SK-N-DZ (cell line): Measurements from ENCODE around the gene CAPZB.

ENCODE experiments used
- DNase-seq: peaks from one replicate; pipeline ENCODE4 v3.0.0-alpha.2; 2015; ENCODE audit warnings: low spot score

CAPZB gene

DNA sequence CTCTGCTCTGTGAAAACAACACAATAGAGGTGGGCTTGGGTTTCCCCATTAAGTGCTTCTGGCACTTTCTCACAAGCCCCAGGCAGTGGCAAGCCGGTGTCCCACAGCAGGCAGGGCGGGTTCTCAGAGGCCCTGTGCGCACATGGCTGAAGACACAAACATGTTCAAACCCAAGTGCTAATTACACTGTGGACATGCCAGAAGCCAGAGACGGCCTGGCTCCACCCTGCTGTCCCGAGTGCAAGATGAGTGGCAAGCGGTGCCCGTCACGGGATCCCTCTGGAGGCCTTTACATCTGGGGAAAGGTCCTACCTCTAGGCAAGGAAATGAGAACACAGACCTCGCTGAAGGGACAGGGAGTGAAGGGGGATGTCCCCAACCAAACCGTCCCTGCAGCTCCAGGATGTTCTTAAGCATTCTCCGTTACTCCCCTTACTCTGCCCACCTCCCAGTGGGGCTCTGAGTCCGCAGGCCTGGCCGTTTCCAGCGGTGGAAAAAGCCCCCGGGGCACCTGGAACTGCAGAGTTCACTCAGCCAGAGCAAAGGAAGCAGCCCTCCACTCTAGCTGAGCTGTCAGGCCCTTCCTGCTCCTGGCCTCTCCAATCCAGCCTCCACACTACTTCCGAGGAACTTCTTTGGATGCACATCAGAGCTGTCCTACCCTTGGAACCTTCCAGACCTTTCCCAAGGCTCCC, 115.8 kb downstream of the CAPZB start:
- no peak for DNase-seq

DNA sequence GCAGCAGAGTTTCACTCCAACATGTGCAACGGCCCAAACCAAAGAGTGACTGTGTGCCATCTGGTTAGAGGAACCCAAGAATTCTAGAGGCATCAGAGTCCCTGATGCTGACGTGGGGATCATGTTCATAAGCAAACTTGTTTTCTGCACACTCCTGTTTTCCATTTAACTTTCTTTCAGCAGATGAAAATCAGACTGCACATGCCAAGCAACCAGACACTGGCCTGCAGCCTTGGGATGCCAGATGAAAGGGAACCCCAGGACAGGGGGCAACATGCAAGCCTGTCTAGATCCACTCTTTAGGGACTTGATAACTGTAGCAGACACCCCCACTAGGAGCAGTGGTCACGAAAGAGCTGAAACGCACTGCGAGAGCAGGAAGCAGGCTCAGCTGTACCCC, 116.4 kb downstream of the CAPZB start:
- no peak for DNase-seq

DNA sequence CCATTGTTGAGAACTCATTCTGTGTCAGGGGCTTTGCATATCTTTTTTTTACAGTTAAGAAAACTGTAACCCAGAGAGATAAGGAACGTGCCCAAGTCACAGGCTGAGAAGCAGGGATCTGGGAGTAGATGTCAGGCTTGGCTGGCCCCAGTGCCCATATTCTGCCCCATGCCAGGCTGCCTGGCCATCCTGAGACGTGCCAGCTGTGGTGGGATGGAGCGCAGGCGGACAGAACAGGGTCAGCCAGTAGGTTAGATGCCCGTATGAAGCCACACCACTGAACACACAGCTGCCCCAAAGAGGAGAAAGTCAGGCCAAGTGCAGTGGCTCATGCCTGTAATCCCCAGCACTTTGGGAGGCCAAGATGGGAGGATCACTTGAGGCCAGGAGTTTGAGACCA, 117.3 kb downstream of the CAPZB start:
- DNase-seq: no peak

DNA sequence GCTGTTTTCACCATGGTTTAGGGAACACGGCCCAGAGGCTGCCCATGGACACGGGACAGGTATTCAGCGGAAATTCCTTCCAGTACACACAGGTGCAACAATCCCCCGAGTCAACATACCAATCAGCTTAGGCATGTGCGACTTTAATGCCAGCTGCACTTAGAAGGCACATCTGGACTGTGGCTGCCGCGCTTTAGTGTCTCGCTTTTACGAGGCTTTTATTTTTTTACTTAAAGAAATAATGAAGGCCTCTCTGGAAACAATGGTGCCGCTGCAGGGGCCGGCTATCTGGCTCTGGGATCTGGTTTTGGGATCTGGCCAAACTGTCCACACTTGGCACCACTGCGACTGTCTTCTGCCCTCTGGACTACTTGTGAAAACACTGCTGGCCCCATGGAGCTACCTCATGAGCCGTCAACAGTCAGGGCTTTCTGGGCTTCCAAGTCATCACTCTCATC, 117.7 kb downstream of the CAPZB start:
- no peak for DNase-seq

DNA sequence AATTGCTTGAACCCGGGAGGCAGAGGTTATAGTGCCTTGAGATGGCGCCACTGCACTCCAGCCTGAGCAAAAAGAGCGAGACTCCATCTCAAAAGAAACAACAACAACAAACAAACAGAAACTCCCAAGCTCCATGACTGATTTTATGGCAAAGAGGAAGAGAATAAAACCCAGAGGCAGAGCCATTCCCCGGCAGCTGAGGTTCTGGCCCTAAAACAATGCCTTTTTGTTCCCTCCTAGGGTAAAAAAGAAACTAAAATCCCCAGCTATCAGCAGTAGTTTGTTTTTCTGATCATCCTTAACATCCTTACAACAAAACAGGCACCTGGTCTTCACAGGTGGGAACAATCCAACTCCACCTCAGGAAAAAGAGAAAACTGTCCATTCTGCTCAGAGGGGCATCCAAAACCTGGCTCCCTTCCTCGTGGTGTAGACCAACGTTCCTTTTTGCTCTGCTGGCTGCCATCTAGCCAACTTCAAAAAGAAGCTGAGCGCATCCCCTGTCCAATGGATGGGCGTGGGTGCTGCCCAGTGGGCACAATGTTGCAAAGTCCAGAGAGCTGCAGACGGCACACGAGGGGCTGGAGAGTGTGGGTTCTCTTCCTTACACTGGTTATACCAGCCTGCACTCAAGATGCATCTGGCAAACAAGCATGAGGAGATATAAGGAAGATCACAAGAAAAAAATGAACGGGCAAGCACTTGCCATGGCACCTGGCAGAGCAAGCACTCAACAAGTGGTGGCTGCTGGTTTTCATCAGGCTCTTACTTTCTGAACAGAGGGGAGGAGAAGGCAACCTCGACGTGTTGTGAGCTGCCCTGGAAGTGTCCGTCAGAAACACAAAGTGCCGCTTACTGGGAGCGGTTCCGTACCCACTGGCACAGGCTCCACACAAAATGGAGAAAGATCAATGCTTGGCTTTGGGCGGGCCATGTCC, 118.5 kb downstream of the CAPZB start:
- no peak for DNase-seq

DNA sequence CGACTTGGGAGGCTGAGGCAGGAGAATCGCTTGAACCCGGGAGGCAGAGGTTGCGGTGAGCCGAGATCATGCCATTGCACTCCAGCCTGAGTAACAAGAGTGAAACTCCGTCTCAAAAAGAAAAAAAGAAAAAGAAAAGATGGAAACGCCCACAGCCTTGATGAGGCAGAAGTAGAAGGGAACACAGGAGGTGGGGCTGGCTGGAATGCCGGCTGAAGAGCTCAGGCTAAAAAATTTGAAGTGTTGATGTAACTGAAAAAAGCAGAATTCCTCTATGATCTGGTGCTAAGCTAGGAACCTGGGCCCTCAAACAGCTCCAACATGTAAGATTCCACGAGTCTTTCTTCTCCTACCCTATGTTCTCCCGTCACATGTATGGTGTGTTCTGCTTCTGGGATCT, 119.6 kb downstream of the CAPZB start:
- no peak for DNase-seq

DNA sequence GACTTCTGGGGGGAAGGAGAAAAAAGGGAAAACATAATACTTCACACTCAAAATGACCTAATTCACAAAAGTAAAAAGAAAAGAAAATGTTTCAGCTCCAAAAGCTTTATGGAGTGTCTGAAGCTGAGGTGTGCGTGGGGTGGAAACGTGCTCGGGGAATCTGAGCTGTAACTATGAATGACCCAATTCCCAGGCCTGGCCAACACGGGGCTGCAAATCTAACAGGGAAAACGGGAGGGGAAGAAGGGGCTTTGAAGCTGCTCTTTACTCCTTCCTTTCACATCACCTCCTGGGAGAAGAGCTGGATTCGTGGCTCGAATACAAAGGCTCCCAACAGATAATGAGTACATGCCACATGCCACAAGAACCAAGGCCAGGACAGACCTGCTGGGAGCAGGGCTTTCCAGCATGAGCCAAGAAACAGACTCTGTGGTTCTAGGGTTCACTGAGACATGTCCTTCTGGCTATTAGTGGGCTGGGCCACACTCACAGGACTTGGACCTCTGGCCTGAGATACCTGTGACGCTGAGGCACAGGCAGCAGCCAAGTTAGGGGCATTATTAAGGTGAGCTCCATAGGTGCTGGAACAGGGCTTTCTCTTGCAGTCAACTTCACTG, 121.7 kb downstream of the CAPZB start:
- no peak for DNase-seq

DNA sequence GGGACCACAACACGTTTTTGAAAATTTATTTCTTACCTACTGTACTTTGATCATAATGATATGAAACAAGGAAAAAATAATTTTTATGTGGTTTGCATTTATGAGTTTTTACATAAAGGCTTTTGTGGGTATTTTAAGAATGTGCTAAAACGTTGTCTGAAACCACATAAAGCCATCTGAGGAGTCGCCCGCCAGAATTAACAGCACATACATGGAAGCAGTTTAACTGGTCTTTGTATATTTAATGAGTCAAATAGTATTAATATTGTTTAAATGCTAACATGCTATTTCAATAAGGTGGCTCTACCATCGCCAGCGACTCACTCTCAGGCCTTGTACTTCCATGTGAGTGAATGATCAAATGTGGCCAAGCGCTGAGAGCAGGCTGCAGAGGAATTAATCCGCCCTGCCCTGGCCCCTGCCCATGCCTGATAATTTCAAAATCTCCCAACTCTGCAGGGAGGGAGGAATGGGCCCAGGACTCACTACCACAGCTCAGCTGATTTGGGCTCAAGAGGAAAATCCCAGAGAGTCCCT, 123.7 kb downstream of the CAPZB start:
- no peak for DNase-seq

DNA sequence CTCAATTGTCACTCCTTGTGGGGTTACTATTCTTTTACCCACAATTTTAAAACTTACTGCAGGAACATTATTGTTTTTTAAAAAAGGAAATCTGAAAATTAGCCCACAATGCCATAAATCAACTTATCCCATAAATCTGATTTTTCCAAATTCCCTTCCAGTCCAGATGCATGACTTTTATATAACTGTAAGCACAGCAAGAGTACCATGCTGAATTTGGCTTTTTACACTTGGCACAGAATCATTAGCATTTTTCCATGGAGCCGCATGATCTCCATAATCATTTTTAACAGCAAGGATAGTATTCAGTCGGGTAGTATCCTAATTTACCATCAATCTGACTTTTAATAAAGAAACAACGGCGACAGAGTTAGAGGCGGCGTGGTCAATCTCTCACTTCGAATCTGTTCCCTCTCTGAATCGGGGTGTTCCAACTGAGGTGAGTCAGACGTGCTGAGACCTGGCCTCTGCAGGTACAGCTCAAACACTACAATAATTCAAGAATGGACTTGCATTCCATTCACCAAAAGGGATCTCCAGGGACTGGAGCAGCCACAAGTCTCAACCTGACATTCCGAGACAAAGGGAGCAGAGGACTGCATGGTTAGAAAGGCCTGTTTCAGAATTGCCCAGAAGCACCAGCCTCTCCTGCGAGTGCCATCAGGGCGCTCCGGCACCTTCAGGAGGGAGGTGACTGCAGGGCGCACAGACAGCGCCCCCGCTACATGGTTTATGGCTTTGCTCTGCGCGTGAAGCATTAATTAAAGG, 124.3 kb downstream of the CAPZB start:
- no peak for DNase-seq

DNA sequence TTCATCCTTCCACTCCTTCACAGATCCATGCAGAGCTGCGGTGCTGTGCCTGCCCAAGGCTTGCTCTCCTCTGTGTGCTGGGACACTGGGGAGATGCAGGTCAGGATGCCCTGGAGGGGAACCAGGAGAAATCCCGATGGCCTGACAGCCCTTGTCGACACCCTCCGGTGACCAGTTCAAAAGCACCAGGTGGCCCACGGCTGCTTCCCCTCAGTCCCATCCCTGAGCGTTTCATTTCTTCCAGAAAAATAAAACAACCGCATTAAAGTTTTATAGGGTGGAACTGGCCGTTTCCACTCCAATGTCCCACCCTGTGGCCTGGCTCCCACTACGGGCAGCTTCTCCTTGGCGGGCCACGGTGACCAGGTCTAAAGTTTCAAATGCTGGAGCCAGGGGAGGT, 124.9 kb downstream of the CAPZB start:
- no peak for DNase-seq

DNA sequence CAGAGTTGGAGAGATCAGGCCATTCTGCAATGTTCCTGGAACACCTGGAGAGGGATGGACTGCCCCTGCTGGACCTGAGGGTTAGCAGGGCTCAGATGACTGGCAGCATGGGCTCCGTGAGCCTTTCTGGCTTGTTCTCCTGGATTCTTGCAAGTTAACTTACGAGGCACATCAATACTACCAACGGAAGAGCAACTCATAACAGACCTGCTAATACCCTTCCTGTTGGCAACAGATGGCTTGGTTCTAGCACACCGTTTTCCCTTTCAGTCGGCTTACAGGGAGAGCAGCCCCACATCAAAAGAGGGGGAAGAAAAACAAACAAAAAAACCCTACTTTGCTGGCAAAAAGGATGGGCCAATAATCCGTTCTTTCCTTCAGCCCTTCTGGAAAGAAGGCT, 125.3 kb downstream of the CAPZB start:
- DNase-seq: no peak

DNA sequence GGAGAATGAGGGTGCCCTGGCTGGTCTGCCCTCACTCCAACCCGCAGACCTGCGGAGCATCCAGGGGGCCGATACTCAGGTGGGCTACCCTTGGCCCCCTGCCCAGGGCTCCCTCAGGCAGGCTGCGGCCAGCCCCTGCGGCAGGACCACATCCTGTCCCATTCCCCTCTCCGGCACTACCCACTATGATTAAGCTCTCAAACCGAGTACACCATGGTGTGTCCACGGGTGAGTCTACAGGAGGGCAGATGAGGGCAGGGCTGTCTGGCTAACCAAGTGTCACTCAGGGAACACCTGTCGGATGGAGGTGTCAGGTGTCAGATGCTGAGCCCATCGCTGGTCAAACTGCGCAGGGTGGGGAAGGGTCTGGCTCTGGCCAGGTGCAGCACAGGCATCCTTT, 126.0 kb downstream of the CAPZB start:
- DNase-seq: no peak

DNA sequence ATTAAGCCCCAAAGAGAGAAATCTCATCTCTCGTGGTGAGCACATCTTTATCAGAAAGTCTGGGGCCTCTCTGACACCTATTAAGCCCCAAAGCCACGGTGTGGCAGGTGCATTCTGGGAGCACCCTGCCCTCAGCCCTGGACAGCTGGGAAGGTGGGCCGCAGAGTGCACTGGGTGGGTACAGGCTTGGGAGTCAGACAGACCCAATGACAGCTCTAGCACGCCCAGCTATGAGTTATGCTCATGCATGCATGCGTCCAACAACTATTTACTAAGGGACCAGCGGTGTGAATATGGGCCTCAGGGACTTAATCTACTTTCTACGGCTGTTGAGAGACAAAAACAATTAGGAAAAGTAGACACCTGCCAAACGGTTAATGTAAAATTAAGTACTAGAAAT, 126.6 kb downstream of the CAPZB start:
- DNase-seq: no peak

DNA sequence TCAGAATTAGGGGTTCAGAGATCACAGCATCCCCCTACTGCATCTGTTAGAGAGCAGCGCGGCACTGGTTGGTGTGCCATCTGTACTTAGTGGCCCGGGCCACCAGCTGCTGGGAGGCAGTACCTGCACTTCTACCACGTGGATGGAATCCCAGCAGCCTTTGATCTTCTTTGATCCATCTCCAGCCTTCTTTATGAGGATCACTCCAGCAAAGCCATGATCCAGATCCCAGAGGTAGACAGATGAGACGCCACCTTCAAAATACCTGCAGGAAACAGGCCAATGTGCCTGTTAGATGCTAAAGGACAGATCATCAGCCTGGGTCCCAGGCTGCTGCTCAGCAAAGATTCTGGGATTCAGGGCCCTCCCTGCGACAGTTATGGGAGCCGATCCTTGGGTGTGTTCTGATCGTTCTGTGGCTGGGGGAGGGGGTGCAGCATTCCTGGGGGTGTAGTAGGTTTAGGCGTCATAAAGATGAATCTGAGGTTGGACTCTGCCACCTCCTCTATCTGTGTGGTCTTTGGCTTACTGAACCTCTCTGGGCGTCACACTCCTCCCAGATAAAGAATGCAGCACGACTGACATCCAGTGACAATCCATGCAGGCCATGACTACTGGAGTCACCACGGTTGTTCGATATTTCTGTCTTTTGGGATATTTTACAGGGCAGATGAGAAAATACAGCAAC, 127.9 kb downstream of the CAPZB start:
- no peak for DNase-seq

DNA sequence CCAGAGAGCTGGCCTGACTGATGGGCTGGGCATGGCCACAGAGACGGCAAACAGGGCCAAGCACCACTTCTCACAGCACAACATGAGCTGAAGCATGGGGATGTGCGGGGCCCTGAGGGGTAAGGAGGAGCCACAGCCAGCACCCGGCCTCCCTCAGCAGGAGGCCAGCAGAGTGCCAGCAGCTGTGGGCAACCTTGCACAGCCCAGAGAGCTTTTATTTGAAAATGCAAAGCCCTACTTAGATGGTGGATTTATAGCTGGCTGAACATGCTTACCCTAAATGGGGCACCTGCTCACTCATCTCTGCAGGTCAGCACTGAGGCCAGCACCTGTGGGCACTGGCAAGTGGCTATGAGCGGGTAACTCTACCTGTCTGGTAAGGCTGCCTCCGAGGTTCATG, 129.1 kb downstream of the CAPZB start:
- DNase-seq: no peak

DNA sequence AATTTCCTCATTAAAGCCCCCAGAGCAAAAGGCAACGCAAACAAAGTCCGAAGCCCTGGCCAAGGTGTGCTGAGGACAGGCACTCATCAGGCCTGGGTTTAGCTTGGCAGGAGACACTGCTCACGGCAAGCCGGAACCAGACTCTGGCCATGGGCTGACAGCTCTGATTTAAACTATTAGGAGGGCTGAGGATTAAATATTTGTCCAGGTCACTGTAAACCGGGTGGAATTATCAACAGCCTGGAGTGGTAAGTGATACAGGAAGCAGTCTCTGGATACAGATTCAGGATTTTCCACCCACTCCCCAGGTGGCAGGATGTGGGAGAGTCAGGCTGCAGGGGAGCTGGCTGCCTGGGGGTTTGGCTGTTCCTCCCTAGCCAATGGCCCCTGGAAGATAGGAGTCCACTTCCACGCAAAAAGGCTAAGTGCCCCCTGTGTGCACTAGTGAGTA, 130.8 kb downstream of the CAPZB start:
- DNase-seq: no peak

DNA sequence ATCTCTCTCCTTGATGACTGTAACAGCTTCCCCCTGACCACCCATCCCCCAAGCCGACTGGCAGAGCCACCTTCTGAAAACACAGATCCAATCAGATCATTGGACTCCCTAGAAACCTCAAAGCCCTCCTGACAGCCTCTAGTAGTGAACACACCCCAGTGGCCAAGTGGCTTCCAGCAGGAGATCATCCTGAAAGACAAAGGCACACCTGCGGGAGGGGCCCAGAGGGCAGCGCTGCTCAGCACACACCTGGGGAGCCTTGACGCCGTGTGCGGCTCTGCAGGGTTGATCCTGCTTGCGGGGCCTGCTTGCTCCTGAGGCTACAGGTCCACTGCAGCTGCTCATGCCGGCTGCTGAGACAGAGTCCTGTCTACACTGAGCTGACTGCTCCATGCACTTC, 131.7 kb downstream of the CAPZB start:
- no peak for DNase-seq

DNA sequence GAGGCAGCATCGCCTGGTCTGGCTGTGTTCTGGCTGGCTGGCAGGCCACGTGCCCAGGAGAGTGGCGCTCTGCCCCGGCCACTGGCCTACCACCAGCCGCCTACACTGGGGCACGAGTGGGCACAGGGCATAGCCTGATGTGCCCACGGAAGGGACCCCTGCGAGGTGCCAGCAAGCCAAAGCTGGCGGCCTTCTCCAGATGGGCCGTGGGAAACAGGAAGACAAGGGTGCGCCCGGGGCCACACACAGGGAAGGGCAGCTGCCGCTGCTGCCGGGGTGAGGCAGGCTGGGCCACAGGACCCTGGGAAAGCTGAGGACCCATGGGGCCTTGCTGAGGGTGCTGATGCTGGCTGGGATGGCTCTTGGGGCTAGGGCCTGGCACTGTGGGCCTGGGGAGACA, 132.5 kb downstream of the CAPZB start:
- DNase-seq: no peak

DNA sequence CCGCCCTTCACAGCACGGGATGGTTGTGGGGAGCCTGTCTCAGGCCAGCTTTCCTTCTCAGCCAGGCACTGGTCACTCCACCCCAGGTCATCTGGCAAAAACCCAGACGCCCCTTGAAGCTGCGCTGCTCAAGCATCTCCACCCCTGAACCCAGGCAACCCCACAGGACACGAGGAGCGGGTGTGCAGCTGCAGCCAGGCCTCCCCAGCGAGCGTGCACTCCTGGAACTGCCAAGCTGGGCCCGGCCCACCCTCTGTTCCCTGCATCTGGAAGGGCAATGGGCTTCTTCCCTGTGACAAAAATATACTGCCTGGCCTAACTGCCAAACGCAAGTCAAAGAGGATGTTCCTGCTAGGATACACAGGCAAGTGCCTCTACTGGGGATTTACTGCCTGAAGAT, 133.5 kb downstream of the CAPZB start:
- no peak for DNase-seq

DNA sequence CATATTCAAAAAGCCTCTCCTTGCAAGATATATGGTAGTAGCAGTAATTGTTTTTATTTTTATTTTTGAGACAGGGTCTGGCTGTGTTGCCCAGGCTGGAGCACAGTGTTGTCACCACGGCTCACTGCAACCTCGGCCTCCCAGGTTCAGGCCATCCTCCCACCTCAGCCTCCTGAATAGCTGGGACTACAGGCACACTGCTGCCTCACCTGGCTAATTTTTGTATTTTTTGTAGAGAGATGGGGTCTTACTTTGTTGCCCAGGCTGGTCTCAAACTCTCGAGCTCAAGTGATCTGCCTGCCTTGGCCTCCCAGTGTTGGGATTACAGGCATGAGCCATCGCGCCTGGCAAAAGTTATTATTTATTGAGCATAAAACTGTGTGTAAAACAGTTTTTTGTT, 134.8 kb downstream of the CAPZB start:
- DNase-seq: no peak

DNA sequence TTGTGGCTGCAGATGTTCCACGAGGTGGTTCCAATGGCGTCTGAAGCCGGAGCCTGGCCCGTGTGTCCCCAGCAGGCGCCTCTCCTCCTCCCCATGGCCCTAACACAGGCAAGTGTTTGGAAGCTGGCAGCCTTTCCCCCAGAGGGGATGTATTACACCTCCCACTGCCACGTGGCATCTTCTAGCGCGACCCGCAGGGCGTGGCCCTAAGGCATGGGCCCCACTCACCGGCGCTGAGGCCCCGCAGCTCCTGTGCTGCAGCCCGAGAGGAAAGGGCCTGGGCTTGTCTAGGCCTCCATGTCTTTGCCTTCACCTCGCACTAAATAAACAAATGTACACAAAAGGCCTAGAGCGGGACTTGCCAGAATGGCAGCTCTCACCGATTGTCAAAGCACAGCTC, 135.3 kb downstream of the CAPZB start:
- DNase-seq: no peak
